CD8-positive, alpha-beta memory T cell (primary cell): ENCODE data around the gene ALDH16A1. TPM values are rescaled to one million over a fixed set of nuclear protein-coding genes. Genes with fewer than 3 reads are reported as not detected.

Source experiments
- CTCF ChIA-PET: fragments of 350-600 bp; sonication (Branson Sonifier 250); formaldehyde crosslinking; loops from one replicate; lab custom pipeline; 2021; ENCODE audit warnings: antibody characterized with exemption; lab: Charles Lee
- POLR2A ChIA-PET: fragments of 350-600 bp; sonication (Branson Sonifier 250); formaldehyde crosslinking; loops from one replicate; lab custom pipeline; 2021; ENCODE audit warnings: antibody characterized with exemption; lab: Charles Lee
- DNase-seq, 5 donors: peaks; one replicate each; pipeline versions ENCODE4 v3.0.0 to v3.0.0-alpha.2; 2020 to 2022; ENCODE audit warnings: mixed read lengths in 1 of 5
- H3K27ac ChIP-seq: one replicate; pipeline ENCODE4 v1.7.0; 2013; ENCODE audit warnings: low read depth, mild to moderate bottlenecking, low read length, moderate library complexity
- H3K27me3 ChIP-seq: 2 replicates; pipeline ENCODE4 v1.7.0; 2013; ENCODE audit warnings: low read length, mild to moderate bottlenecking; ENCODE audit not compliant: insufficient read depth, poor library complexity, severe bottlenecking
- H3K36me3 ChIP-seq: 2 replicates; pipeline ENCODE4 v1.7.0; 2013; ENCODE audit warnings: mild to moderate bottlenecking, low read length, moderate library complexity; ENCODE audit not compliant: insufficient read depth
- H3K4me1 ChIP-seq: 2 replicates; pipeline ENCODE4 v1.7.0; 2013; ENCODE audit warnings: mild to moderate bottlenecking, low read length, moderate library complexity; ENCODE audit not compliant: insufficient read depth
- H3K4me3 ChIP-seq: 2 replicates; pipeline ENCODE4 v1.7.0; 2013; ENCODE audit warnings: mild to moderate bottlenecking, low read length
- H3K9me3 ChIP-seq: 2 replicates; pipeline ENCODE4 v1.7.0; 2013; ENCODE audit warnings: mild to moderate bottlenecking, low read length
- H3K27ac Mint-ChIP-seq, 8 donors: one replicate each; pipeline ENCODE4 v1.8.0; 2020 to 2021; ENCODE audit warnings: mixed read lengths in 8 of 8, mild to moderate bottlenecking in 6 of 8, inconsistent platforms in 3 of 8, moderate library complexity in 3 of 8
- H3K27me3 Mint-ChIP-seq, 2 donors: one replicate each; pipeline ENCODE4 v1.8.0; 2020 to 2021; ENCODE audit warnings: mixed read lengths in 2 of 2, mild to moderate bottlenecking in 1 of 2, moderate library complexity in 1 of 2
- H3K36me3 Mint-ChIP-seq, 3 donors: one replicate each; pipeline ENCODE4 v1.8.0; 2020 to 2021; ENCODE audit warnings: mixed read lengths in 3 of 3, inconsistent platforms in 1 of 3, mild to moderate bottlenecking in 1 of 3
- H3K4me1 Mint-ChIP-seq, 3 donors: one replicate each; pipeline ENCODE4 v1.8.0; 2020 to 2021; ENCODE audit warnings: mixed read lengths in 3 of 3, inconsistent platforms in 1 of 3, mild to moderate bottlenecking in 1 of 3
- H3K4me3 Mint-ChIP-seq, 7 donors: one replicate each; pipeline ENCODE4 v1.8.0; 2020 to 2021; ENCODE audit warnings: mixed read lengths in 7 of 7, mild to moderate bottlenecking in 6 of 7, moderate library complexity in 4 of 7, inconsistent platforms in 2 of 7
- H3K9me3 Mint-ChIP-seq, 5 donors: one replicate each; pipeline ENCODE4 v1.8.0; 2020 to 2022; ENCODE audit warnings: mixed read lengths in 5 of 5, mild to moderate bottlenecking in 3 of 5, moderate library complexity in 2 of 5, inconsistent platforms in 1 of 5
- polyA plus RNA-seq: library from polyadenylated mRNA; unstranded; fragments of 300-500 nt; fragmentation: Illumina TruSeq; gene quantifications from one replicate; pipeline ENCODE4 v1.2.3, GENCODE V29; 2021
- total RNA-seq, 2 experiments: library from RNA; stranded (reverse); gene quantifications; one replicate each; pipeline ENCODE4 v1.2.3, GENCODE V29; 2021

The ALDH16A1 gene
- total and polyA plus RNA-seq, 3 experiments from 2014 or later = 32.5 to 51.8 (median 46.7) TPM

DNA sequence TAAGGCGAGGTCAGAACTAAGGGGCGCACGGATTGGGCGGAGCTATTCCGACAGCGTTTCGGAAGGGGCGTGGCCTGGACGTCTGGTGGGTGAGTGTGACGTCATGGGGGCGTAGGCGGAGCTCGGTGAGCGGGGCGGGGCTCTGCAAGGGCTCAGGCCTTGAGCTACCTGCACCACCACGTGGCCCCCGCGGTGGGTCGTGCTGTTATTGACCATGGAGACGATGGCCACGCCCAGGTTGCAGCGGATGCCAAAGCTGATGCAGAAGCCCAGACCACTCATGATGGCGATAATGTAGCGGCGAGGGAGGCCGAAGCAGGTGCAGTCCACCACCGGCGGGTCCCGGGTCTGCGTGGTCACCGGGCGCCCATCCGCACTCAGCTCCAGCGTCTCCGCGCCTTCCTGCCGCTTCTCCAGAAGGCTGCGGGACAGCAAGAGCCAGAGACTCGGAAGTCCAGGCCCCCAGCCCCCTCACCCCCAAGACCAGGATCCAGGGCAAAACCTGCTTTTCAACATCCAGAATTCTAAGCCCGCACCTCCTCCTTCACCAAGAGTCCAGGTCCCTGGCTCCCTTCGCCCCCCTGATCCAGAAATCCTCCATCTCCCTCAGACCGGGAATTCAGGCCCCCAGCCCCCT, 16.5 kb upstream of the ALDH16A1 start:
- DNase-seq = peak; percentile 38 to 65 (median 50)
- H3K9me3 Mint-ChIP-seq = peaks cover 0 to 3% (median 0%) of the 10 kb centered on the region in 5 donors
- H3K4me1 Mint-ChIP-seq = peaks cover 23 to 40% (median 29%) of the 10 kb centered on the region in 3 donors
- peaks cover 0 to 1% (median 0%) of the 10 kb centered on the region in 3 donors for H3K36me3 Mint-ChIP-seq
- Histone ChIP-seq H3K27me3 (peaks cover 79% of the 10 kb centered on the region), H3K4me3 (no peak overlapping the region), H3K27ac (no peak overlapping the region), H3K9me3 (no peaks in the 10 kb centered on the region), H3K4me1 (peaks cover 8% of the 10 kb centered on the region), H3K36me3 (no peaks in the 10 kb centered on the region)
- POLR2A ChIA-PET = interaction anchor here (0.5 kb wide), 1 partner anchor 40 kb away, joined by 4 read pairs; no protein-coding TSS in a partner anchor
- no peak overlapping the region for H3K4me3 Mint-ChIP-seq
- peak overlapping the region in 1 of 8 donors; percentile 64 for H3K27ac Mint-ChIP-seq
- peaks cover 81 to 94% of the 10 kb centered on the region in 2 donors for H3K27me3 Mint-ChIP-seq
- CTCF ChIA-PET = interaction anchor here (1.9 kb wide), 1 partner anchor 8 kb away, joined by 4 read pairs; no protein-coding TSS in a partner anchor

DNA sequence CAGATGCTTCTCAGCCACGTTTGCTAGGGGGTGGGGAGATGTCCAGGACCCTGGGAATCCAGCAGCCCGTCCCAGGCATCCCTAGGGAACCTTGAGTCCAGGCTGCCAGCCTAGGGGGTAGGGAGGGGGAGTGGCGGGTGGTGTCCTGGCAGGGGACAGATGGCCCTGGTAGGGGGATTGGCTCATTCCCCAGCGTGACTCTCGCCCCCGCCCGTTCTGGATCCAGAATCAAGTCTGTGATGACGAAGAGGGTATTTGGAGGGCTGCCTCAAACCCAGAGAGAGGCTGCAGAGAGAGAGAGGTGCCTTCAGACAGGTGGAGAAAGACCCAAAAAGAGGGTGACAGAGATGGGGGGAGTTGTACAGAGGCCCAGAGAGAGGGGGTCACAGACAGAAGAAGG, 15.8 kb upstream of the ALDH16A1 start:
- CTCF ChIA-PET = no interaction called here
- DNase-seq = no peak
- peaks cover 15% of the 10 kb centered on the region for H3K4me1 ChIP-seq
- H3K9me3 Mint-ChIP-seq = peaks cover 0 to 2% (median 0%) of the 10 kb centered on the region in 5 donors
- H3K27ac ChIP-seq = no peak overlapping the region
- H3K4me3 Mint-ChIP-seq = no peak overlapping the region
- peaks cover 81 to 96% of the 10 kb centered on the region in 2 donors for H3K27me3 Mint-ChIP-seq
- POLR2A ChIA-PET = no interaction called here
- H3K36me3 ChIP-seq = no peaks in the 10 kb centered on the region
- H3K4me1 Mint-ChIP-seq = peaks cover 27 to 43% (median 32%) of the 10 kb centered on the region in 3 donors
- H3K9me3 ChIP-seq = no peaks in the 10 kb centered on the region
- peak overlapping the region in 1 of 8 donors; percentile 26 for H3K27ac Mint-ChIP-seq
- peaks cover 0 to 1% (median 0%) of the 10 kb centered on the region in 3 donors for H3K36me3 Mint-ChIP-seq
- H3K4me3 ChIP-seq = no peak overlapping the region
- H3K27me3 ChIP-seq = peaks cover 79% of the 10 kb centered on the region

DNA sequence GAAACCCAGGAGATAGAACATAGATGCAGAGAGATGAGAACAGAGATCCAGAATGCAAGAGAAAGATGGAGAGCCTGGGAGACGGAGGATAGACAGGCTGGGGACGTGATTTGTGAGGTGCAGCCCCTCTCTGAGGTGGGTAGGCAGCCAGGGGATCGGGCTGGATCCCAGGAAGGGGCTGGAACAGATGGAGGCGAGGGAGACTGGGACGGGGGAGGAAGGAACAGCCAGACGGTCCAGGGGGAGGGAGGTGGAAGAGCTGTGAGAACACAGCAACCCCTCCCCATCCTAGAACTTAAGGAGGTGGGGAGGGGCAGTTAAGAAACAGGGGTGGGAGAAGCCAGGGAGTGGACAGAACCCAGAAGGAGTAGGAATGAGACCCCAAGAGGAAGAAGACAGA, 14.8 kb upstream of the ALDH16A1 start:
- H3K27ac Mint-ChIP-seq = peak overlapping the region in 1 of 8 donors; percentile 67
- no peaks in the 10 kb centered on the region for H3K36me3 ChIP-seq
- H3K4me1 Mint-ChIP-seq = peaks cover 26 to 43% (median 33%) of the 10 kb centered on the region in 3 donors
- H3K27me3 Mint-ChIP-seq = peaks cover 79 to 91% of the 10 kb centered on the region in 2 donors
- no peaks in the 10 kb centered on the region for H3K9me3 ChIP-seq
- H3K27me3 ChIP-seq = peaks cover 73% of the 10 kb centered on the region
- no peak overlapping the region for H3K4me3 ChIP-seq
- no peak for DNase-seq
- H3K9me3 Mint-ChIP-seq = no peaks in the 10 kb centered on the region
- POLR2A ChIA-PET = no interaction called here
- peaks cover 19% of the 10 kb centered on the region for H3K4me1 ChIP-seq
- H3K27ac ChIP-seq = no peak overlapping the region
- CTCF ChIA-PET = no interaction called here
- peaks cover 0 to 1% (median 0%) of the 10 kb centered on the region in 3 donors for H3K36me3 Mint-ChIP-seq
- H3K4me3 Mint-ChIP-seq = peak overlapping the region in 1 of 7 donors; percentile 0

DNA sequence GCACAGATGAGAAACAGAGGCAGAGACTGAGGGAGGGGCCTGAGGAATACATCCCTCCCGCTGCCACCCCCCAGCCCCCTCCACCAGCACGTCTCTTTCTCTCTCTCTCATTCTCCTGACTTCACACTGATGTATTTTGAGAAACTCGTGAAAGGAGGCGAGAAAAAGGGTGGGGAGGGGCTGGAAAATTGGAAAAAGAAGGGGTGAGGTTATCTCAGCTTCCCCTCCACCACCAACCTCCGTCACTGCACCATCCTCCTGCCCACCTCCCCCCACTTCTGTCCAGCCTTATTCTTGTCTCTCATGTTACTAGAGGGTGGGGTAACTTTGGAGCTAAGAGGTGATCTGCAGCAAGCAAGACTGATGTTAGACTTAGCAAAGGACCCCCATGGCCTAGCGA, 13.2 kb upstream of the ALDH16A1 start:
- Histone ChIP-seq H3K4me3 (no peak overlapping the region), H3K27ac (no peak overlapping the region), H3K36me3 (no peaks in the 10 kb centered on the region), H3K9me3 (no peaks in the 10 kb centered on the region), H3K27me3 (peaks cover 58% of the 10 kb centered on the region), H3K4me1 (peaks cover 19% of the 10 kb centered on the region)
- Mint-ChIP-seq H3K4me1 (peaks cover 29 to 48% (median 41%) of the 10 kb centered on the region in 3 donors), H3K9me3 (no peaks in the 10 kb centered on the region), H3K27ac (no peak overlapping the region), H3K36me3 (peaks cover 0 to 1% (median 0%) of the 10 kb centered on the region in 3 donors), H3K4me3 (no peak overlapping the region), H3K27me3 (peaks cover 72 to 75% of the 10 kb centered on the region in 2 donors)
- no peak for DNase-seq
- POLR2A ChIA-PET = interaction anchor here (0.6 kb wide), 1 partner anchor 113 kb away, joined by 3 read pairs; no protein-coding TSS in a partner anchor
- CTCF ChIA-PET = interaction anchor here (4.8 kb wide), 1 partner anchor 47 kb away, joined by 28 read pairs; no protein-coding TSS in a partner anchor

DNA sequence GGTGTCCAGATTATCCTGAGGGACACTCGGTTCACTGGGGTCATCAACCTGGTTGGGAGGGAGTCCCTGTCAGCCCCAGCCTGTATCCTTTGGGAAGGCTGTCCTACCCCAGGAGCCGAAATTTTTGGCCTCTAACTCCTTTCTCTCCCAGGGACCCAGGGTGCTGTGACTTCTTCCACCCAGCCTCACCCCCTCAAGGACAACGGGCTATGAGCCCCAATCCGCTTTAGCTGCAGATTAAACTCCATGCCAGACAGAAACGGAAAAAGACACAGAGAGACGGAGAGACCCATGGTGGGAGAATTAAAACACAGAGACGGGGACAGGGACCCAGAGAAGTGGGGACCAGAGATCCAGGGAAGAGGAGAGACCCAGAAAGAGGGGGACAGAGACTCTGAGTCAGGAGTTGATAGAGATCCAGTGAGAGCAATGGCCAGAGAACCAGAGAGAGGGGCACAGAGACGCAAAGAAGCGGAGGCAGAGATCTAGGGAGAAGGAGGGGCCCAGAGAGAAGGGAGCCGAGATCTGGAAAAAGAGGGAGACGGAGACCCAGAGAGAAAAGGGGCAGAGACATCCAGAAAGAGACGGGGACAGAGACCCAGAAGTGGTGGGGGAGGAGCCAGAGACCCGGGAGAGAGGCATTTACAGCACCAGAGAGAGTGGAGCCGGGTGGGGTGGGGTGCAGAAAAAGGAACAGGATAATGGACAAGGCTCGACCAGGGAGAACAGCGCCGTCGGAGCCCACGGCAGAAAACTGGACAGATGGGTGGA, 12.4 kb upstream of the ALDH16A1 start:
- POLR2A ChIA-PET = no interaction called here
- Histone ChIP-seq H3K27ac (no peak overlapping the region), H3K27me3 (peaks cover 56% of the 10 kb centered on the region), H3K36me3 (no peaks in the 10 kb centered on the region), H3K4me1 (peaks cover 19% of the 10 kb centered on the region), H3K9me3 (no peaks in the 10 kb centered on the region), H3K4me3 (no peak overlapping the region)
- H3K27me3 Mint-ChIP-seq = peaks cover 64 to 68% of the 10 kb centered on the region in 2 donors
- CTCF ChIA-PET = interaction anchor here (4.8 kb wide), 1 partner anchor 48 kb away, joined by 28 read pairs; no protein-coding TSS in a partner anchor
- H3K27ac Mint-ChIP-seq = peak overlapping the region in 4 of 8 donors; percentile 30 to 89 (median 51)
- peaks cover 0 to 2% (median 1%) of the 10 kb centered on the region in 3 donors for H3K36me3 Mint-ChIP-seq
- H3K4me3 Mint-ChIP-seq = peak overlapping the region; percentile 8 to 80 (median 61)
- peaks cover 31 to 52% (median 41%) of the 10 kb centered on the region in 3 donors for H3K4me1 Mint-ChIP-seq
- H3K9me3 Mint-ChIP-seq = no peaks in the 10 kb centered on the region
- no peak for DNase-seq

DNA sequence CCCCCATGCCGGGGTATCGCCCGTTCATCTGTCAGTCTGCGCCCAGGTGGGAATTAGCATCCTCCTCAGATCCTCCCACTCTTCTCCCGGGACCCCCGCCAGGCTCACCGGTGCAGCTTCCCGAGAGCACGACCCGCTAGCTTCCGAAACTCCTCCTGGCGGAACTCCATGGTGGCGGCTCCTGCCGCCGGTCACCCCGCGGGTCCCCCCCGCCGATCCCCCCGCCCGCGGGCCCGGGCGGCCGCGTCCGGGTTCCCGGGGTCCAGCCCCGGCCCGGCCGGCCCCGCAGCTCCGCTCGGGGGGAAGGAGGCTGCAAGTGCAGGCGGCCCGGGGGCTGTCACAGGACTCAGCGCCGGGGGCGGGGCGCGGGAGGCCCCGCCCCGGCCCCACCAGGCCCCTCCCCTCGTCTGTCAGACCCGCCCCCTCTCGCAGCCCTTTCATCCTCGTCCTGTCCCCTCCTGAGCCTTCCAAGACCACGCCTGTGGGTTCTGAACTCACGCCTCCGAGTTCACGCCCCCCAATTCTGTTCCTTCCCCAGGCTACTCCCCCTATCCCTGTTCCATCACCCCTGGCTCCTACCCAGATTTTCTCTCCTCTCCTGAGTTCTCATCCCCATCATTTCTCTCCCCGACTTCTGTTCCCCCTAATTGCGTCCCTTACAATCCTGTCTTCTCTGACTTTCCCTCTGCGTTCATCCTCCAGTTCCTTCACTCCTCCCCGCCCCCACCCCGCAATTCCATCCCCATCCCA, 11.6 kb upstream of the ALDH16A1 start, which contains the start of gene SLC17A7:
Gene SLC17A7, minus strand, starts transcription at position 318 of the 750 bp plus-strand sequence. Its CDS starts 148 bp downstream, at position 170.
- CTCF ChIA-PET = interaction anchor here (0.5 to 4.8 kb wide), 8 partner anchors 10 to 215 kb away, joined by 3 to 28 read pairs (median 4); partner anchors contain the start of genes ALDH16A1, GFY and PIH1D1
- Histone ChIP-seq H3K4me3 (no peak within 1 kb of the TSS), H3K27ac (no peak within 1 kb of the TSS), H3K27me3 (peaks cover 55% of the 10 kb centered on the region), H3K4me1 (peaks cover 19% of the 10 kb centered on the region), H3K9me3 (no peaks in the 10 kb centered on the region), H3K36me3 (no peaks in the 10 kb centered on the region)
- Mint-ChIP-seq H3K4me1 (peaks cover 30 to 47% (median 36%) of the 10 kb centered on the region in 3 donors), H3K27me3 (peaks cover 56 to 60% of the 10 kb centered on the region in 2 donors), H3K27ac (peak within 1 kb of the TSS in 7 of 8 donors; percentile 18 to 89 (median 67)), H3K36me3 (peaks cover 0 to 8% (median 1%) of the 10 kb centered on the region in 3 donors), H3K4me3 (peak within 1 kb of the TSS; percentile 77 to 92 (median 84)), H3K9me3 (no peaks in the 10 kb centered on the region)
- POLR2A ChIA-PET = interaction anchor here (0.7 kb wide), 1 partner anchor 10 kb away, joined by 3 read pairs; the partner anchor contains the start of gene PIH1D1
- peak in 2 of 5 donors; percentile 43 to 45 for DNase-seq

DNA sequence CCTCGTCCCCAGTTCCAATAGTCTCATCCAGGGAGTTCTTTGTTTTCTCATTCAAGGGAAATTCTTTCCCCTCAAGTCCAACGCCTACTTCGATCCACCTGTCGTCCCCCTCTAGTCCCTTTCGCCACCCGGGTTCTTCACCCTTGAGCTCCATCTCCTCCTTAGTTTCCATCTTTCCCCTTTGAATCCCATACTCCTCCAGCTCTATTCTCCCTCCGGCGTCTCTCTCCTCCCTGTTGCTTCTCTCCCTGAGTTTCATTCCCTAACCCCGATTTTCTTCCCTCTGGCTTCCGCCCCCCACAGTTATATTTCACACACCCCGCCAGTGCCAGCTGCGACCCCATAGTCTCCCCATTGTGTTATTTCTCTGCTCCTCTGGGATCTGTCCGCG, 11.1 kb upstream of the ALDH16A1 start:
- peaks cover 19% of the 10 kb centered on the region for H3K4me1 ChIP-seq
- no peak for DNase-seq
- H3K27ac ChIP-seq = no peak overlapping the region
- H3K4me1 Mint-ChIP-seq = peaks cover 29 to 48% (median 35%) of the 10 kb centered on the region in 3 donors
- no peaks in the 10 kb centered on the region for H3K36me3 ChIP-seq
- peaks cover 50% of the 10 kb centered on the region for H3K27me3 ChIP-seq
- H3K9me3 ChIP-seq = no peaks in the 10 kb centered on the region
- peaks cover 0 to 14% (median 4%) of the 10 kb centered on the region in 3 donors for H3K36me3 Mint-ChIP-seq
- peaks cover 52 to 54% of the 10 kb centered on the region in 2 donors for H3K27me3 Mint-ChIP-seq
- ChIA-PET POLR2A (interaction anchor here (0.7 kb wide), 1 partner anchor 10 kb away, joined by 3 read pairs; the partner anchor contains the start of gene PIH1D1), CTCF (interaction anchor here (0.5 to 4.8 kb wide), 8 partner anchors 10 to 215 kb away, joined by 3 to 28 read pairs (median 4); partner anchors contain the start of genes ALDH16A1, GFY and PIH1D1)
- H3K27ac Mint-ChIP-seq = peak overlapping the region in 5 of 8 donors; percentile 15 to 84 (median 67)
- H3K4me3 ChIP-seq = no peak overlapping the region
- H3K4me3 Mint-ChIP-seq = peak overlapping the region; percentile 77 to 92 (median 84)
- no peaks in the 10 kb centered on the region for H3K9me3 Mint-ChIP-seq
